HFFc6 (cell line): Measurements from ENCODE around the gene GRK6. TPM values are rescaled to one million over a fixed set of nuclear protein-coding genes. Genes with fewer than 3 reads are reported as not detected.

ENCODE experiments used
- DNase-seq: peaks from one replicate; pipeline ENCODE4 v3.0.0-alpha.2; 2018
- H3K27ac Mint-ChIP-seq: 2 replicates; pipeline ENCODE4 v1.8.0; 2020; ENCODE audit warnings: mild to moderate bottlenecking, mixed read lengths
- H3K27me3 Mint-ChIP-seq: 2 replicates; pipeline ENCODE4 v1.8.0; 2021; ENCODE audit warnings: mild to moderate bottlenecking, moderate library complexity, mixed read lengths; ENCODE audit not compliant: insufficient read depth
- H3K36me3 Mint-ChIP-seq: 2 replicates; pipeline ENCODE4 v1.8.0; 2021; ENCODE audit warnings: low read depth, mixed read lengths
- H3K4me1 Mint-ChIP-seq: 2 replicates; pipeline ENCODE4 v1.8.0; 2020; ENCODE audit warnings: low read depth, mixed read lengths
- H3K4me3 Mint-ChIP-seq: 2 replicates; pipeline ENCODE4 v1.8.0; 2020; ENCODE audit warnings: mild to moderate bottlenecking, moderate library complexity, mixed read lengths
- H3K9me3 Mint-ChIP-seq: 2 replicates; pipeline ENCODE4 v1.8.0; 2020; ENCODE audit warnings: mild to moderate bottlenecking, mixed read lengths
- total RNA-seq, 6 experiments: library from RNA; stranded (reverse); fragmentation: NEBNext Ultra II Directional; extraction: Animal tissue kit (Norgen Biotek cat#: 25700); gene quantifications; 2 replicates in 1 of 6; 3 replicates in 5 of 6; pipeline ENCODE4 v1.2.3, GENCODE V29; 2021
- TF ChIP-seq, protein P1 (sequence below): fragments of 200-600 bp; sonication (generic); IDR thresholded peaks from 2 replicates; pipeline ENCODE4 v1.5.0; 2021; ENCODE audit warnings: antibody characterized with exemption, mild to moderate bottlenecking

GRK6 gene
- total RNA-seq, 6 experiments from 2014 or later = 25.8 to 30.7 (median 28.0) TPM

DNA sequence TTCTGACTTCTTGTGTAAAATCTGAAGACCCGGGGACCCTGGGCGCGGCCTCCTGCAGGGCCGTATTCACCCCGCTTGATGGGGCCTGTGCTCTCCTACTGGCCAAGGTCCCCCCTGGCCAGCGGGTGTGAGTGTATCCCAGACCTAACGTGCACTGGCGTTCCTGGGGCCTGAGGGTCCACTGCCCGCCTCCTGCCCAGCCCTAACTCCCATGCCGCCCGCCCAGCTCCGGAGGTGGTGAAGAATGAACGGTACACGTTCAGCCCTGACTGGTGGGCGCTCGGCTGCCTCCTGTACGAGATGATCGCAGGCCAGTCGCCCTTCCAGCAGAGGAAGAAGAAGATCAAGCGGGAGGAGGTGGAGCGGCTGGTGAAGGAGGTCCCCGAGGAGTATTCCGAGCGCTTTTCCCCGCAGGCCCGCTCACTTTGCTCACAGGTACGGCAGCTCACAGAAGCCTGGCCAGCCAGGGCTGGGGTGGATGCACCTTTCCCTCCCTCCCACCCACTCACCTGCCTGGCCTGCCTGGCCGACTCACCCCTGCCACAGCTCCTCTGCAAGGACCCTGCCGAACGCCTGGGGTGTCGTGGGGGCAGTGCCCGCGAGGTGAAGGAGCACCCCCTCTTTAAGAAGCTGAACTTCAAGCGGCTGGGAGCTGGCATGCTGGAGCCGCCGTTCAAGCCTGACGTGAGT lies 9.5 kb downstream of the GRK6 start:
- TF ChIP-seq, protein P1, sequence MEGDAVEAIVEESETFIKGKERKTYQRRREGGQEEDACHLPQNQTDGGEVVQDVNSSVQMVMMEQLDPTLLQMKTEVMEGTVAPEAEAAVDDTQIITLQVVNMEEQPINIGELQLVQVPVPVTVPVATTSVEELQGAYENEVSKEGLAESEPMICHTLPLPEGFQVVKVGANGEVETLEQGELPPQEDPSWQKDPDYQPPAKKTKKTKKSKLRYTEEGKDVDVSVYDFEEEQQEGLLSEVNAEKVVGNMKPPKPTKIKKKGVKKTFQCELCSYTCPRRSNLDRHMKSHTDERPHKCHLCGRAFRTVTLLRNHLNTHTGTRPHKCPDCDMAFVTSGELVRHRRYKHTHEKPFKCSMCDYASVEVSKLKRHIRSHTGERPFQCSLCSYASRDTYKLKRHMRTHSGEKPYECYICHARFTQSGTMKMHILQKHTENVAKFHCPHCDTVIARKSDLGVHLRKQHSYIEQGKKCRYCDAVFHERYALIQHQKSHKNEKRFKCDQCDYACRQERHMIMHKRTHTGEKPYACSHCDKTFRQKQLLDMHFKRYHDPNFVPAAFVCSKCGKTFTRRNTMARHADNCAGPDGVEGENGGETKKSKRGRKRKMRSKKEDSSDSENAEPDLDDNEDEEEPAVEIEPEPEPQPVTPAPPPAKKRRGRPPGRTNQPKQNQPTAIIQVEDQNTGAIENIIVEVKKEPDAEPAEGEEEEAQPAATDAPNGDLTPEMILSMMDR = no peak
- Mint-ChIP-seq H3K36me3 (peaks cover 19% of the 10 kb centered on the region), H3K4me1 (no peaks in the 10 kb centered on the region), H3K9me3 (no peaks in the 10 kb centered on the region), H3K27ac (no peak overlapping the region), H3K27me3 (peaks cover under 1% of the 10 kb centered on the region), H3K4me3 (no peak overlapping the region)
- no peak for DNase-seq

DNA sequence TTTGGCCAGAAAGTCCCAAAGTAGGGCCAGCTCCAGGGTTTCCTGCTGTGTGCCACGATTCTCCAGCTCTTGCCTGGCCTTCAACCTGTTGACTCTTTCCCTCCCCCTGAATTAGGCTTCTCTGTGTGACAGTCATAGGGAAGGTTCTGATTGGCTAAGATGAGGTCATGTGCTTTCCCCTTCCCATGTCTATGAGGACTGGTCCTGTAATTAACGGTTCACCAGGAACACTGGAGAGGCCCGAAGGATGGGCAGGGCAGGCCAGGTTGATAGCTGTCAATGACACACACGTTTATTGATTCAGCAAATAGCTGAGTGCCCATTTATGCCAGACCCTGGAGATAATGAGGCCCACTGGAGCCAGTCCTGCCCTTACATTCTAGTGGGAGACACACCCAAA lies 11.1 kb downstream of the GRK6 start:
- Mint-ChIP-seq H3K9me3 (no peaks in the 10 kb centered on the region), H3K27ac (no peak overlapping the region), H3K27me3 (no peaks in the 10 kb centered on the region; the same call in none of the 2 replicates), H3K4me1 (no peaks in the 10 kb centered on the region), H3K4me3 (no peak overlapping the region), H3K36me3 (peaks cover 19% of the 10 kb centered on the region)
- no peak for DNase-seq
- TF ChIP-seq, protein P1 = no peak

DNA sequence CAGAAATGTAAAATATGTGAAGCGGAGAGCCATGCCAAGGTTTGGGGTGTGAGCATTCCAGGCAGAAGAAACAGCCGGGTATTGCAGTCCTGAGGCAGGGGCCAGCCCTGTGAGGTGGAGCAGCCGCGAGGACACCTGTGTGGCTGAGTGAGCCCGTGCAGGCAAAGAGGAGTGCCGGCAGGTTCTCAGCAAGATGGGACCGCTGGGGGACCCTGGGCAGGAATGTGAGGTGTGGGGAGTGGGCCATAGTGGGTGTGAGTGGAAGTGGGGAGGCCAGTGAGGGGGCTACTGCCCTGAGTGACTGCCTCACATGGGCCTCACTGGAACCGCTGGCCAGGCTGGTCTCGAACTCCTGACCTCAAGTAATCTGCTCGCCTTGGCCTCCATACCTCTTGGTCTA lies 12.0 kb downstream of the GRK6 start:
- TF ChIP-seq, protein P1 = no peak
- Mint-ChIP-seq H3K27me3 (no peaks in the 10 kb centered on the region; the same call in none of the 2 replicates), H3K27ac (no peak overlapping the region), H3K4me3 (no peak overlapping the region), H3K9me3 (no peaks in the 10 kb centered on the region), H3K4me1 (no peaks in the 10 kb centered on the region), H3K36me3 (peaks cover 19% of the 10 kb centered on the region)
- DNase-seq = no peak

DNA sequence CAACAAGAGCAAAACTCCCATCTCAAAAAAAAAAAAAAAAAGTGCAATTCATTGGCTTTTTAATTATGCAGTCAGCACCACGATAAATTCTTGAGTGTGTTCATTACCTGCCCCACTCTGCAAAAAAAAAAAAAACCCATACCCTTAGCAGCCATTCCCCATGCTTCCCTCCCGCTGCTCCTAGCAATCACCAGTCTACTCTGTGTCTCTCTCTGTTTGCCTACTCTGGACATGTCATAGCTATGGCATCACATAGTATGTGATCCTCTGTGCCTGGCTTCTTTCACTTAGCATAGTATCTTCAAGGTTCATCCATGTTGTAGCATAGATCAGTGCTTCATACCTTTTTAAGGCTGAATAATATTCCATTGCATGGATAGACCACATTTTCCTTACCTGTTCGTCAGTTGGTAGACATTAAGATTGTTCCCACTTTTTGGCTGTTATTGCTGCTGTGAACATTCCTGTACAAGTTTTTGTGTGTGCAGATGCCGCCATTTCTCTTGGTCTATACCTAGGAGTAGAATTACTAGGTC lies 13.1 kb downstream of the GRK6 start:
- Mint-ChIP-seq H3K4me3 (no peak overlapping the region), H3K4me1 (no peaks in the 10 kb centered on the region; the same call in 1 of the 2 replicates), H3K9me3 (no peaks in the 10 kb centered on the region), H3K36me3 (peaks cover 19% of the 10 kb centered on the region), H3K27ac (no peak overlapping the region), H3K27me3 (peaks cover 3% of the 10 kb centered on the region)
- DNase-seq = no peak
- TF ChIP-seq, protein P1 = no peak

DNA sequence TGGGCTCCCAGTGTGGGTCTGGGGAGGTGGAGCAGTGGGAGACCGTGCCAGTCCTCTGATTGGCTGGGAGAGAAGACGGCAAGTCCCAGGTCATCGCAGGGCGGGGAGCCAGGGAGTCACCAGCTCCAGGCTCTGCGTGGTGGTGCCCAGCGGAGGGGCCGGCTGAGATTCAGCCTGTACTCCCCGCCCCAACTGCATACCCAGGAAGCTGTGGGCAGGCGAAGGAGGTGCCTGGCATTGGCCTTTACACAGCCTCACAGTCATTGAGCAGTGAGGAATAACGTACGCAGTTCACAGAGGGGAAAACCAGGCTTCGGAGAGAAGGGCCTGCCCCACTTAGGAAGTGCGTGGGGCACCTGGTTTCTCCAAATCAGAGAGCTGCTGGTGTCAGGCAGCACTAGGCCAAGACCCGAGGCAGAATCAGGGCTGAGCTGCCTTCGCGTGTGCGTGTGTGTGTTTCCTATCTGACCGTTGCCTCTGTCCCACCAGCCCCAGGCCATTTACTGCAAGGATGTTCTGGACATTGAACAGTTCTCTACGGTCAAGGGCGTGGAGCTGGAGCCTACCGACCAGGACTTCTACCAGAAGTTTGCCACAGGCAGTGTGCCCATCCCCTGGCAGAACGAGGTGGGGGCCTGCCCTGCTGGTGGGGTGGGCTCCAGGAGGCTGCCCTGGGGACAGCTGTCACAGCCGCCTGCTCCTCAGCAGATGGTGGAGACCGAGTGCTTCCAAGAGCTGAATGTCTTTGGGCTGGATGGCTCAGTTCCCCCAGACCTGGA lies 13.9 kb downstream of the GRK6 start:
- peaks cover 6% of the 10 kb centered on the region for H3K27me3 Mint-ChIP-seq
- H3K36me3 Mint-ChIP-seq = peaks cover 19% of the 10 kb centered on the region
- H3K4me1 Mint-ChIP-seq = peaks cover 3% of the 10 kb centered on the region
- H3K9me3 Mint-ChIP-seq = no peaks in the 10 kb centered on the region
- TF ChIP-seq, protein P1 = no peak
- no peak for DNase-seq
- H3K4me3 Mint-ChIP-seq = no peak overlapping the region
- H3K27ac Mint-ChIP-seq = no peak overlapping the region
